ENCODE results near the gene PGLYRP4. TPM values are rescaled to one million over a fixed set of nuclear protein-coding genes. Genes with fewer than 3 reads are reported as not detected.

PGLYRP4 gene
- 1.3 TPM for total RNA-seq
- 6.1 TPM for polyA plus RNA-seq
- long read RNA-seq, donor 1 = 0 reads
- long read RNA-seq, donor 2 = 0 reads
- long read RNA-seq, donor 3 = 0 reads
- long read RNA-seq, donor 4, partial matches to known transcripts = 65 of 111 reads
- long read RNA-seq, donor 4, other reads (novel, unspliced or antisense) = 46 of 111 reads
- long read RNA-seq, donor 5 = 0 reads
- long read RNA-seq, donor 6, partial matches to known transcripts = 83 of 153 reads
- long read RNA-seq, donor 6, other reads (novel, unspliced or antisense) = 70 of 153 reads
- long read RNA-seq, donor 7 = 0 reads
- long read RNA-seq, donor 8 = 0 reads
- long read RNA-seq, donor 9 = 0 reads
- long read RNA-seq, donor 10 = 0 reads

DNA sequence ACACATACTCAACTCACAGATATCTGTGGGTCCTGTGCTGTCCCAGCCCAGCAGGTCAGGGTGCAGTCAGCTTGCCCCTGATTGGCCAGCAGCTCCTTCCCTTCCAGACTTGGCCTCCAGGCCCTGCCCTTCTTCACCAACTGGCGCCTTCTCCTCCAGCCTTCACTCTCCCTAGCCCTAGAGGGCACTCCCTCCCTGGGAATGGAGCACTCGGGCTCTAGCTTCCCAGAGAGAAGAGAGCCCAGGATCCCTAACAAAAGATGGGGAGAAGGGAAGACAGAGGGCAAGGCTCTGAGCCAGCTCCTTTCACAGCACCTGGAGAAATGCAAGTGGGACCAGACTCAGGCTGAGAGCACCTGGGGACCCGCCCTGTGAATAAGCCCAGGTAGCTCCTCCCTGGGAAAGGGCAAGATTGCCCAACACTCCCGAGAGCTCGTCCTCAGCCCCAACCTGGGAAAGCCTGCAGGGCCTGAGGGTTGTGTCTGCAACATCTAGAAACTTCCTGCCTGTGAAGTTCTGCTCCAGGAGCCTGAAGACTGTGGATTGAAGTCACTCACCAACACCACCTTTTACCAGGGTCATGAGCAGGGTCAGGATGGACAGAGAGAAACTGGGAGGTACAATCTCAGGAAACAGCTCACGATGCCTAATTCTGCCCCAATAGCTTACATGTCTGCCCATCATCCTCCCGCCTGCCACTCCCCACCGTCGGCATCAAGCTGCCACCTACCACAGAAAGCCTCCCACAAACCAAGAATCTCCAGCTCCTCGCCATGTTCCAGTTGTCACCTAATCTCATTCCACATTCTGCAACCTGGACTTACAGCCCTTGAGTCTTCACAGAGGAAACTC lies at the start of gene PGLYRP4:
PGLYRP4 (minus strand) TSS at position 331 of the 852 bp plus-strand sequence. CDS start 909 bp downstream, outside the sequence.
- Histone ChIP-seq H3K27me3 (ENCODE audit: control insufficient read depth in 2 of 2, insufficient read depth in 1 of 2, low read length in 1 of 2) (no peaks in the 10 kb centered on the region), H3K4me3 (ENCODE audit: low read length in 2 of 2) (no peak within 1 kb of the TSS), H3K36me3 (ENCODE audit: control insufficient read depth in 2 of 2, insufficient read depth in 2 of 2, low read length in 1 of 2) (no peaks in the 10 kb centered on the region), H3K4me1 (ENCODE audit: control insufficient read depth in 2 of 2, insufficient read depth in 2 of 2, low read length in 2 of 2) (peaks cover 4 to 28% of the 10 kb centered on the region in 2 donors), H3K9me3 (ENCODE audit: control insufficient read depth in 2 of 2, insufficient read depth in 1 of 2, low read length in 1 of 2) (no peaks in the 10 kb centered on the region), H3K27ac (ENCODE audit: low read depth in 1 of 2, low read length in 1 of 2) (no peak within 1 kb of the TSS)
- no peak for DNase-seq (ENCODE audit: low read depth in 6 of 9, low spot score in 9 of 9)
- WGBS = 94% methylated on average over 10 of the region's 10 CpGs

DNA sequence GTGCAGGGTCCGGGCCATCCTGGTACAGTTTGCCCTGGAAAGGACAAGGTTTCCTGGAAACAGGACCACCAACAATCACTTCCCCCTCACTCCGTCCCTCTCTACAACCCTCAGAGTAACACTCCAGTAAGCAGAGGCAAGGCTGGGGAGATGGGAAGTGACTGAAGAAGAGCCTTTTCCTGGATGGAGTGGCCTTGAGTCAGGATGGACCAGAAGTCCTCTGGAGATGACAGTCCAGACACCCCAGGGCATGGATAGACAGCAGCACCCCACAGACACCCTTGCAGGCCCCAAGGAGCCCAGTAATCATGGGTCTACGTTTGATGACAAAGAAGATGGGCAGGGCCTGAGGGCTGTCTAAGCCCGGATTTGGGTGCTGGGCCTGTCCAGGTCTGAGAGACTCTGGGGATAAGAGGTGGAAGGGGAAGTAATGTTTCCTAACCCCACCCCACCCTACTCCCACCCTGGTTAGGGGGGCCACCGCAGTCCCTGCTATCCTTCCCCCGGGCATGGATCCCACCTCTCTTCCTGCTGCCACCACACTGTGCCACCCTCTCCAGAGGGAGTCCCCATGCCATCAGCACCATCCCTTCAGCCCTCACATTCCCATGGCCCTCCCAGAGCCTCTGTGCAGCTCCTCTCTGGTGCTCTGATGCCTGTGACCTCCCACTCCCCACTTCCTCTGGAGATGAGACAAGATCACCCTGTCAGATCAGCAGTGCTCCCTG lies 49.4 kb upstream of the PGLYRP4 start:
- Histone ChIP-seq H3K36me3 (ENCODE audit: control insufficient read depth in 2 of 2, insufficient read depth in 2 of 2, low read length in 1 of 2) (no peaks in the 10 kb centered on the region), H3K4me1 (ENCODE audit: control insufficient read depth in 2 of 2, insufficient read depth in 2 of 2, low read length in 2 of 2) (no peaks in the 10 kb centered on the region), H3K27ac (ENCODE audit: low read depth in 1 of 2, low read length in 1 of 2) (no peak overlapping the region), H3K27me3 (ENCODE audit: control insufficient read depth in 2 of 2, insufficient read depth in 1 of 2, low read length in 1 of 2) (peaks cover 0 to 2% of the 10 kb centered on the region in 2 donors), H3K9me3 (ENCODE audit: control insufficient read depth in 2 of 2, insufficient read depth in 1 of 2, low read length in 1 of 2) (no peaks in the 10 kb centered on the region), H3K4me3 (ENCODE audit: low read length in 2 of 2) (no peak overlapping the region)
- 94% methylated on average over 6 of the region's 6 CpGs for WGBS
- DNase-seq (ENCODE audit: low read depth in 6 of 9, low spot score in 9 of 9) = no peak

GRCh38 chr1:153397051-153397923 lies 48.6 kb upstream of the PGLYRP4 start:
- no peak overlapping the region for H3K27ac ChIP-seq (ENCODE audit: low read depth in 1 of 2, low read length in 1 of 2)
- 86% methylated on average over 19 of the region's 19 CpGs for WGBS

DNA sequence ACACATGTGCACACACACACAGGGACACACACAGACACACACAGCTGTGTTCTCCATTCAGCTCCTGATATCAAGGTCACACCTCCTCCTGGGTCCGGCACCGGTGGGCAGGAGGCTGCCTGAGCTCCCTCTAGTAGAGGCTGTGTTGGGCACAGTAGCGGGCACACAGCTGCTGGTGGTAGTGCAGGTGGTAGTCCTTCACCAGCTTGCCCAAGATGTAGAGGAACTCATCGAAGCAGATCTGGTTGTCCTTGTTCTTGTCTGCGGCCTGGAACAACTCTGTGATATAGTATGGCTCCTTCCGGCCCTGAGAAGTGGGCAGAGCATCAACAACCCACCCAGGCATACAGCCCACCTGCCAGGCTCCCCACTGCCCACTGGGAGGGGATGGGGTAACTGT lies 47.8 kb upstream of the PGLYRP4 start:
- peaks cover 0 to 2% of the 10 kb centered on the region in 2 donors for H3K27me3 ChIP-seq (ENCODE audit: control insufficient read depth in 2 of 2, insufficient read depth in 1 of 2, low read length in 1 of 2)
- DNase-seq (ENCODE audit: low read depth in 6 of 9, low spot score in 9 of 9) = no peak
- WGBS = 93% methylated on average over 6 of the region's 6 CpGs
- no peaks in the 10 kb centered on the region for H3K9me3 ChIP-seq (ENCODE audit: control insufficient read depth in 2 of 2, insufficient read depth in 1 of 2, low read length in 1 of 2)
- H3K27ac ChIP-seq (ENCODE audit: low read depth in 1 of 2, low read length in 1 of 2) = no peak overlapping the region
- no peak overlapping the region for H3K4me3 ChIP-seq (ENCODE audit: low read length in 2 of 2)
- H3K36me3 ChIP-seq (ENCODE audit: control insufficient read depth in 2 of 2, insufficient read depth in 2 of 2, low read length in 1 of 2) = no peaks in the 10 kb centered on the region
- no peaks in the 10 kb centered on the region for H3K4me1 ChIP-seq (ENCODE audit: control insufficient read depth in 2 of 2, insufficient read depth in 2 of 2, low read length in 2 of 2)

More at GRCh38 chr1:153397051-153397923, 48.6 kb upstream of the PGLYRP4 start:
- H3K4me1 ChIP-seq (ENCODE audit: control insufficient read depth in 2 of 2, insufficient read depth in 2 of 2, low read length in 2 of 2) = no peaks in the 10 kb centered on the region
- no peaks in the 10 kb centered on the region for H3K36me3 ChIP-seq (ENCODE audit: control insufficient read depth in 2 of 2, insufficient read depth in 2 of 2, low read length in 1 of 2)
- DNase-seq (ENCODE audit: low read depth in 6 of 9, low spot score in 9 of 9) = no peak
- H3K27me3 ChIP-seq (ENCODE audit: control insufficient read depth in 2 of 2, insufficient read depth in 1 of 2, low read length in 1 of 2) = peaks cover 0 to 2% of the 10 kb centered on the region in 2 donors
- H3K9me3 ChIP-seq (ENCODE audit: control insufficient read depth in 2 of 2, insufficient read depth in 1 of 2, low read length in 1 of 2) = no peaks in the 10 kb centered on the region
- no peak overlapping the region for H3K4me3 ChIP-seq (ENCODE audit: low read length in 2 of 2)

DNA sequence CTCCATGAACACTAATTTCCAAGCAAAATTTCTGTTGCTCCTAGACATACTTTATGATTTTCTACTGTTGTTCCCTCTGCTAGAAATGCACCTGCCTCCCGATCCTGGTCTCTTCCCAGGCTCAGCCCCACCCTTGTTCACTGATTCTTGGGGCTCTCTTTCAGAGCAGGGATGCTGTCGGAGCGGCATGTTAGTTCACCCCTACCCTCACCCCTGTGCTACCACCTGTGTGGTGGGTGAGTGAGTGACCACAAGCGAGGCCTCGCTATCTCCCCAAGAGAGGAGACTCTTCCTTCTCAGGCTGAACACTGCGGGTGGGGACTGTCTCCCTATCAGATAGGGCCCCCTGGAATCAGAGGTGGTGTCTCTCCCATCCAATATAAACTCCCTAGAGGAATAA lies 47.1 kb upstream of the PGLYRP4 start:
- 93% methylated on average over 6 of the region's 6 CpGs for WGBS
- H3K27ac ChIP-seq (ENCODE audit: low read depth in 1 of 2, low read length in 1 of 2) = no peak overlapping the region
- H3K4me1 ChIP-seq (ENCODE audit: control insufficient read depth in 2 of 2, insufficient read depth in 2 of 2, low read length in 2 of 2) = no peaks in the 10 kb centered on the region
- DNase-seq (ENCODE audit: low read depth in 6 of 9, low spot score in 9 of 9) = no peak
- no peak overlapping the region for H3K4me3 ChIP-seq (ENCODE audit: low read length in 2 of 2)
- H3K36me3 ChIP-seq (ENCODE audit: control insufficient read depth in 2 of 2, insufficient read depth in 2 of 2, low read length in 1 of 2) = no peaks in the 10 kb centered on the region
- peaks cover 0 to 2% of the 10 kb centered on the region in 2 donors for H3K27me3 ChIP-seq (ENCODE audit: control insufficient read depth in 2 of 2, insufficient read depth in 1 of 2, low read length in 1 of 2)
- H3K9me3 ChIP-seq (ENCODE audit: control insufficient read depth in 2 of 2, insufficient read depth in 1 of 2, low read length in 1 of 2) = no peaks in the 10 kb centered on the region

DNA sequence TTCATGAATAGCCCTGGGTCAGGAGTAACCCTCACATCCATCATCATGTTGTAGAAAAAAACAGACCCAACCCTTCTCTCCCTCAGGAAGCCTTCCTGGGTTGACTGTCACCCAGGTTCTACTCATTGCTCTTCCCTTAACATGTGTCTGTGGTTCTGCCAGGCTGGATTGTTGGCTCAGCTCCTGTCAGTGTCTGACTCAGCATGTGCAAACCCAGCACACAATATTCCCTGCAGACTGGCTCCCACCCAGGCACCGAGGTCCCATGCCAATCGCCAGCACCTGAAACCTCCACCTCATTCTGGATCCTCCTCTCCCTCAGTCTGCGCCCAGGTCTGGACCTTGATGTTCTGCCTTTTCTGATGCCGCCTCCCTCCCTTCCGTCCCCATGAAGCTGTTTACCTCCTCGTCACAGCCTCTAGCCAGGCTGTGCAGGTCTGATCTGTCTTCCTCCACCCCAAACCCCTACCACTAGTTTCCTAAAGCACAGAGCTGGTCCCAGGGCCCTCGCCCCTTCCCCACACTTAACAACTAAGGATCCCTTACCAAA lies 46.6 kb upstream of the PGLYRP4 start:
- WGBS = 94% methylated on average over 7 of the region's 7 CpGs
- no peaks in the 10 kb centered on the region for H3K36me3 ChIP-seq (ENCODE audit: control insufficient read depth in 2 of 2, insufficient read depth in 2 of 2, low read length in 1 of 2)
- peaks cover 0 to under 1% of the 10 kb centered on the region in 2 donors for H3K27me3 ChIP-seq (ENCODE audit: control insufficient read depth in 2 of 2, insufficient read depth in 1 of 2, low read length in 1 of 2)
- no peak overlapping the region for H3K27ac ChIP-seq (ENCODE audit: low read depth in 1 of 2, low read length in 1 of 2)
- H3K4me3 ChIP-seq (ENCODE audit: low read length in 2 of 2) = no peak overlapping the region
- H3K4me1 ChIP-seq (ENCODE audit: control insufficient read depth in 2 of 2, insufficient read depth in 2 of 2, low read length in 2 of 2) = no peaks in the 10 kb centered on the region
- no peak for DNase-seq (ENCODE audit: low read depth in 6 of 9, low spot score in 9 of 9)
- no peaks in the 10 kb centered on the region for H3K9me3 ChIP-seq (ENCODE audit: control insufficient read depth in 2 of 2, insufficient read depth in 1 of 2, low read length in 1 of 2)

DNA sequence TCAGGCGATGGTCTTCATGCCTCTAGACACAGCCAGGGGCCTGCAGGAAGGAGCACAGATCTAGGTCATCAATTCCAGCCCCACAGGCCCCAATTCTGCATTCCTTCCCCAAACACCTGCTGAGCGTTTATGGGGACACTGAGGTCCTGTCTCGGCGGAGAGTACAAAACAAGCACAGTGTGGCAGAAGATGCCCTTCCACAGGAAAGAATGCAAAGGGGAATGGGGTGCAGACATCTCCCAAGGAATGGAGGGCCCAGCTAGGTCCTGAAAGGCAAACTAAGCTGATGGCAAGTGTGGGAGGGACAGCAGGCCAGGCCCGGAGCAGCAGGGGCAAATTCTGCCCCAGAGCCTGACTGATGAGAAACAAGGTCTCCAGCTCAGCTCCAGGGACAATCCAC lies 45.8 kb upstream of the PGLYRP4 start:
- no peak overlapping the region for H3K27ac ChIP-seq (ENCODE audit: low read depth in 1 of 2, low read length in 1 of 2)
- no peak for DNase-seq (ENCODE audit: low read depth in 6 of 9, low spot score in 9 of 9)
- 93% methylated on average over 5 of the region's 5 CpGs for WGBS

DNA sequence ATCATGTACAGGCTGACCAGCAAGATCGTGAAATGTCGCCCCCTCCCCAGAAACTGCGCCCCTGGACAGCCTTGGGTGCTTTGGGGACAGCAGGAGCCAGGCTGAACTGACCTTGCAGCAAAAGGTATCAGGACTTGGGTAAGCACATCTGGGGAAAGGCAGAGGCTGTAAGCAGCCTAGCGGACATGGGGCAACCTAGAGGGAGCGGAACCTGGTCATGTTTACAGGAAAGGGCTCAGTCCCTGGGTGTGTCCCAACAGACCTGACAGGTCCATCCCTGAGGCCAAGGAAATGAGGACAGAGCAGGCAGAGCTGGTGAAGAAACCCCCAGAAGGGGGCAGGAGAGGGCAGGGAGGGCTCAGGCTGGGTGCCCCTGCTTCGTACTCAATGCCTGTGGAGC lies 45.3 kb upstream of the PGLYRP4 start:
- no peaks in the 10 kb centered on the region for H3K4me1 ChIP-seq (ENCODE audit: control insufficient read depth in 2 of 2, insufficient read depth in 2 of 2, low read length in 2 of 2)
- no peaks in the 10 kb centered on the region for H3K36me3 ChIP-seq (ENCODE audit: control insufficient read depth in 2 of 2, insufficient read depth in 2 of 2, low read length in 1 of 2)
- no peak for DNase-seq (ENCODE audit: low read depth in 6 of 9, low spot score in 9 of 9)
- H3K4me3 ChIP-seq (ENCODE audit: low read length in 2 of 2) = no peak overlapping the region
- 96% methylated on average over 6 of the region's 6 CpGs for WGBS
- H3K27ac ChIP-seq (ENCODE audit: low read depth in 1 of 2, low read length in 1 of 2) = no peak overlapping the region
- no peaks in the 10 kb centered on the region for H3K27me3 ChIP-seq (ENCODE audit: control insufficient read depth in 2 of 2, insufficient read depth in 1 of 2, low read length in 1 of 2)
- no peaks in the 10 kb centered on the region for H3K9me3 ChIP-seq (ENCODE audit: control insufficient read depth in 2 of 2, insufficient read depth in 1 of 2, low read length in 1 of 2)

More for the DNA sequence above, 45.8 kb upstream of the PGLYRP4 start:
- Histone ChIP-seq H3K36me3 (ENCODE audit: control insufficient read depth in 2 of 2, insufficient read depth in 2 of 2, low read length in 1 of 2) (no peaks in the 10 kb centered on the region), H3K9me3 (ENCODE audit: control insufficient read depth in 2 of 2, insufficient read depth in 1 of 2, low read length in 1 of 2) (no peaks in the 10 kb centered on the region), H3K4me1 (ENCODE audit: control insufficient read depth in 2 of 2, insufficient read depth in 2 of 2, low read length in 2 of 2) (no peaks in the 10 kb centered on the region), H3K27me3 (ENCODE audit: control insufficient read depth in 2 of 2, insufficient read depth in 1 of 2, low read length in 1 of 2) (no peaks in the 10 kb centered on the region), H3K4me3 (ENCODE audit: low read length in 2 of 2) (no peak overlapping the region)
